IMR-90 (cell line): ENCODE data around the gene LRRC8B. TPM values are rescaled to one million over a fixed set of nuclear protein-coding genes. Genes with fewer than 3 reads are reported as not detected.

ENCODE experiments used
- ATAC-seq: fragments of 200-7000 bp; cut with Tn5 transposase; 2 replicates; pipeline ENCODE4 v1.9.1; 2020; ENCODE audit warnings: low read depth, mild to moderate bottlenecking, moderate library complexity
- BruUV-seq: library from RNA; stranded (reverse); fragments of 400-500 nt; replicated peaks from 2 replicates; lab custom pipeline; 2021; lab: Mats Ljungman, UMichigan
- CTCF ChIA-PET: fragments of 300-600 bp; formaldehyde crosslinking; extraction: SDS; loops from one replicate; lab custom pipeline; 2021; ENCODE audit warnings: antibody characterized with exemption; lab: Yijun Ruan, JAX
- POLR2A ChIA-PET: fragments of 300-600 bp; sonication (Branson Sonifier 250); formaldehyde crosslinking; loops from one replicate; lab custom pipeline; 2022; ENCODE audit warnings: antibody characterized with exemption; ENCODE audit not compliant: unreplicated experiment; lab: Charles Lee
- DNase-seq: peaks from one replicate; pipeline ENCODE4 v3.0.0; 2013
- H2AFZ ChIP-seq: replicated peaks from 2 replicates; pipeline ENCODE3; 2013; ENCODE audit warnings: low read length, mild to moderate bottlenecking; ENCODE audit not compliant: poor library complexity
- H2AK5ac ChIP-seq: 2 replicates; pipeline ENCODE4 v1.6.1; 2013; ENCODE audit warnings: low read depth, low read length, inconsistent platforms
- H2AK9ac ChIP-seq: replicated peaks from 2 replicates; pipeline ENCODE3; 2013; ENCODE audit warnings: mild to moderate bottlenecking, low read depth, low read length, moderate library complexity; ENCODE audit not compliant: poor library complexity
- H2BK120ac ChIP-seq: 2 replicates; pipeline ENCODE4 v1.6.1; 2013; ENCODE audit warnings: low read depth, low read length, inconsistent platforms
- H2BK15ac ChIP-seq: 3 replicates; pipeline ENCODE4 v1.6.1; 2013; ENCODE audit warnings: low read depth, low read length, inconsistent platforms
- H2BK20ac ChIP-seq: 2 replicates; pipeline ENCODE4 v1.6.1; 2013; ENCODE audit warnings: low read depth, mild to moderate bottlenecking, inconsistent platforms, low read length, moderate library complexity
- H2BK5ac ChIP-seq: 2 replicates; pipeline ENCODE4 v1.6.1; 2013; ENCODE audit warnings: mild to moderate bottlenecking, low read depth, low read length, inconsistent platforms; ENCODE audit not compliant: poor library complexity, severe bottlenecking
- H3K14ac ChIP-seq: replicated peaks from 2 replicates; pipeline ENCODE4 v1.6.1; 2013; ENCODE audit warnings: low read depth, low read length, inconsistent platforms
- H3K18ac ChIP-seq: 2 replicates; pipeline ENCODE4 v1.6.1; 2013; ENCODE audit warnings: low read depth, low read length, control low read depth
- H3K23ac ChIP-seq: 2 replicates; pipeline ENCODE4 v1.6.1; 2013; ENCODE audit warnings: low read depth, low read length, inconsistent platforms
- H3K27ac ChIP-seq: 2 replicates; pipeline ENCODE4 v1.5.1; 2013; ENCODE audit warnings: mild to moderate bottlenecking, control low read depth, low read length; ENCODE audit not compliant: insufficient read depth
- H3K27me3 ChIP-seq: 2 replicates; pipeline ENCODE4 v1.6.1; 2013; ENCODE audit warnings: low read length; ENCODE audit not compliant: control insufficient read depth, insufficient read depth
- H3K36me3 ChIP-seq: 2 replicates; pipeline ENCODE4 v1.6.1; 2013; ENCODE audit warnings: low read length, mixed read lengths; ENCODE audit not compliant: control insufficient read depth, insufficient read depth
- H3K4ac ChIP-seq: 2 replicates; pipeline ENCODE4 v1.6.1; 2013; ENCODE audit warnings: low read depth, low read length, inconsistent platforms
- H3K4me1 ChIP-seq: 2 replicates; pipeline ENCODE4 v1.6.1; 2013; ENCODE audit warnings: low read length, mixed read lengths; ENCODE audit not compliant: control insufficient read depth, insufficient read depth
- H3K4me2 ChIP-seq: 2 replicates; pipeline ENCODE4 v1.6.1; 2013; ENCODE audit warnings: low read depth, mild to moderate bottlenecking, control low read depth, low read length, moderate library complexity
- H3K4me3 ChIP-seq: 2 replicates; pipeline ENCODE4 v1.5.1; 2013; ENCODE audit warnings: low read depth, mild to moderate bottlenecking, control low read depth, low read length, moderate library complexity; ENCODE audit not compliant: insufficient read depth
- H3K56ac ChIP-seq: 2 replicates; pipeline ENCODE4 v1.6.1; 2013; ENCODE audit warnings: low read length, inconsistent platforms; ENCODE audit not compliant: insufficient read depth; ENCODE audit errors: extremely low read depth
- H3K79me1 ChIP-seq, 2 experiments: 2 replicates each; pipeline ENCODE4 v1.6.1; 2013; ENCODE audit warnings: low read length in 2 of 2, inconsistent platforms in 1 of 2, low read depth in 1 of 2
- H3K9ac ChIP-seq: 2 replicates; pipeline ENCODE4 v1.6.1; 2013; ENCODE audit warnings: low read depth, low read length, control low read depth
- H3K9me1 ChIP-seq: 2 replicates; pipeline ENCODE4 v1.6.1; 2013; ENCODE audit warnings: low read length, inconsistent platforms; ENCODE audit not compliant: insufficient read depth
- H3K9me3 ChIP-seq: 2 replicates; pipeline ENCODE4 v1.6.1; 2013; ENCODE audit warnings: low read length; ENCODE audit not compliant: control insufficient read depth, insufficient read depth
- H4K20me1 ChIP-seq: 2 replicates; pipeline ENCODE4 v1.6.1; 2013; ENCODE audit warnings: low read length, inconsistent platforms; ENCODE audit not compliant: insufficient read depth
- H4K5ac ChIP-seq: 2 replicates; pipeline ENCODE4 v1.6.1; 2013; ENCODE audit warnings: mild to moderate bottlenecking, low read depth, low read length, control low read depth
- H4K8ac ChIP-seq, 2 experiments: 2 replicates each; pipeline ENCODE4 v1.6.1; 2013; ENCODE audit warnings: low read depth in 2 of 2, low read length in 2 of 2, control low read depth in 1 of 2, inconsistent platforms in 1 of 2
- H4K91ac ChIP-seq: 2 replicates; pipeline ENCODE4 v1.6.1; 2013; ENCODE audit warnings: low read depth, low read length, inconsistent platforms; ENCODE audit not compliant: insufficient read depth
- BHLHE40 ChIP-seq: fragments of 150-350 bp; IDR thresholded peaks from 2 replicates; pipeline ENCODE4 v1.6.1; 2016; ENCODE audit warnings: mild to moderate bottlenecking, low read depth, low read length
- CEBPB ChIP-seq: IDR thresholded peaks from 2 replicates; pipeline ENCODE4 v1.6.1; 2012; ENCODE audit warnings: low read depth, low read length, improper control_type of control experiment
- CHD1 ChIP-seq: IDR thresholded peaks from 2 replicates; pipeline ENCODE4 v1.6.1; 2012; ENCODE audit warnings: low read depth, low read length, improper control_type of control experiment
- CTCF ChIP-seq: conservative IDR thresholded peaks from 2 replicates; pipeline ENCODE4 v1.5.1; 2012; ENCODE audit warnings: mild to moderate bottlenecking, low read depth, low read length, improper control_type of control experiment
- FOS ChIP-seq: fragments of 150-350 bp; IDR thresholded peaks from 2 replicates; pipeline ENCODE4 v1.6.1; 2016; ENCODE audit warnings: low read depth, low read length
- MAFK ChIP-seq: IDR thresholded peaks from 2 replicates; pipeline ENCODE4 v1.6.1; 2012; ENCODE audit warnings: low read depth, low read length, improper control_type of control experiment
- MAZ ChIP-seq: IDR thresholded peaks from 2 replicates; pipeline ENCODE4 v1.6.1; 2012; ENCODE audit warnings: low read depth, mild to moderate bottlenecking, low read length, improper control_type of control experiment, moderate library complexity, borderline replicate concordance
- MXI1 ChIP-seq: IDR thresholded peaks from 2 replicates; pipeline ENCODE4 v1.6.1; 2012; ENCODE audit warnings: low read depth, mild to moderate bottlenecking, low read length, moderate library complexity, borderline replicate concordance
- NFE2L2 ChIP-seq: fragments of 150-350 bp; IDR thresholded peaks from 2 replicates; pipeline ENCODE4 v1.6.1; 2016; ENCODE audit warnings: low read depth, mild to moderate bottlenecking, low read length
- POLR2A ChIP-seq: IDR thresholded peaks from 2 replicates; pipeline ENCODE4 v1.6.1; 2012; ENCODE audit warnings: mild to moderate bottlenecking, low read depth, low read length
- RAD21 ChIP-seq: IDR thresholded peaks from 2 replicates; pipeline ENCODE4 v1.6.1; 2012; ENCODE audit warnings: low read length, improper control_type of control experiment
- RCOR1 ChIP-seq: IDR thresholded peaks from 2 replicates; pipeline ENCODE4 v1.6.1; 2012; ENCODE audit warnings: mild to moderate bottlenecking, low read length, improper control_type of control experiment; ENCODE audit not compliant: insufficient replicate concordance
- RFX5 ChIP-seq: IDR thresholded peaks from 2 replicates; pipeline ENCODE4 v1.8.0; 2012; ENCODE audit warnings: low read depth, mild to moderate bottlenecking, low read length, moderate library complexity
- SMC3 ChIP-seq: fragments of 150-350 bp; IDR thresholded peaks from 2 replicates; pipeline ENCODE4 v1.6.1; 2016; ENCODE audit warnings: low read depth, mild to moderate bottlenecking, antibody characterized with exemption, low read length, moderate library complexity
- WGBS, 2 experiments: methylation state at CpG; one replicate each; pipeline versions ENCODE4 v1.1.5 to v1.1.7; 2013; ENCODE audit warnings: missing lambda C conversion rate in 2 of 2; ENCODE audit not compliant: insufficient read length in 1 of 2; ENCODE audit errors: extremely low coverage in 2 of 2; 5-methylcytosine and 5-hydroxymethylcytosine counted together
- dilution Hi-C: fragments of 300-500 bp; cut with HindIII; formaldehyde crosslinking; loops from one replicate; pipeline ENCODE4 v1.14.3; 2018; ENCODE audit warnings: low sequenced_read_pairs; ENCODE audit not compliant: unreplicated experiment
- in situ Hi-C: fragments of 300-500 bp; cut with MboI; formaldehyde crosslinking; loops from 3 replicates; pipeline ENCODE4 v1.14.3; 2019; ENCODE audit warnings: low sequenced_read_pairs, inconsistent platforms, mixed read lengths
- intact Hi-C: fragments of 100-400 bp; cut with micrococcal nuclease; formaldehyde crosslinking; loops from 2 replicates; pipeline ENCODE4 v1.10.0; 2022
- polyA plus RNA-seq, 3 experiments: library from polyadenylated mRNA; depleted of rRNA; stranded (reverse); fragments of >200 nt; gene quantifications; 2 replicates each; pipeline ENCODE4 v1.2.3, GENCODE V29; 2012; ENCODE audit warnings: low replicate concordance in 1 of 3
- total RNA-seq: library from RNA; depleted of rRNA; stranded (reverse); fragments of >200 nt; gene quantifications from 2 replicates; pipeline ENCODE4 v1.2.3, GENCODE V29; 2012
- TF ChIP-seq, protein P1 (sequence below): fragments of 150-350 bp; IDR thresholded peaks from 2 replicates; pipeline ENCODE4 v1.6.1; 2016; ENCODE audit warnings: low read depth, mild to moderate bottlenecking, low read length, moderate library complexity, borderline replicate concordance
- TF ChIP-seq, protein P2 (sequence below): fragments of 150-350 bp; IDR thresholded peaks from 2 replicates; pipeline ENCODE4 v1.6.1; 2017; ENCODE audit warnings: mild to moderate bottlenecking, antibody characterized with exemption, low read length, low read depth

Gene LRRC8B
- total and polyA plus RNA-seq, 2 of the 4 experiments (the other 2 are of a cell fraction): 0.74 to 1.8 TPM

DNA sequence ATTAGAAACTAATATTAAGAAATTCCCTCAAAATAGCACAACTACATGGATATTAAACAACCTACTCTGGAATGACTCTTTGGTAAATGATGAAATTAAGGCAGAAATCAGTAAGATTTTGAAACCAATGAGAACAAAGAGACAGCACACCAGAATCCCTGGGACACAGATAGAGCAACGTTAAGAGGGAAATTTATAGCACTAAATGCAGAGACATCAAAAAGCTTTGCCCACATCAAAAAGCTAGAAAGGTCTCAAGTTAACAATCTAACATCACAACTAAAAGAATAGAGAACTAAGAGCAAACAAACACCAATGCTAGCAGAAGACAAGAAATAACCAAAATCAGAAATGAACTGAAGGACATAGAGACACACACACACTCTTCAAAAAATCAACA lies 48.6 kb upstream of the LRRC8B start:
- Histone ChIP-seq H3K4ac (no peak overlapping the region), H3K56ac (no peak overlapping the region), H3K4me1 (no peaks in the 10 kb centered on the region), H3K4me3 (no peak overlapping the region), H4K20me1 (no peaks in the 10 kb centered on the region), H2BK20ac (no peak overlapping the region), H3K27ac (no peak overlapping the region), H4K91ac (no peak overlapping the region), H2AFZ (no peak overlapping the region), H2BK15ac (no peak overlapping the region), H3K36me3 (no peaks in the 10 kb centered on the region), H2AK9ac (no peak overlapping the region), H3K79me1 (no peaks in the 10 kb centered on the region), H2AK5ac (no peak overlapping the region), H3K4me2 (no peak overlapping the region), H3K9me3 (no peaks in the 10 kb centered on the region), H3K27me3 (no peaks in the 10 kb centered on the region), H2BK120ac (no peak overlapping the region), H3K23ac (no peak overlapping the region), H4K5ac (no peak overlapping the region), H2BK5ac (no peak overlapping the region), H3K9me1 (no peaks in the 10 kb centered on the region), H4K8ac (no peak overlapping the region), H3K14ac (no peak overlapping the region), H3K9ac (no peak overlapping the region), H3K18ac (no peak overlapping the region)
- intact Hi-C loops (no loop called here), dilution Hi-C loops (loop anchor here (25.0 kb wide), 1 partner anchor 111 kb away; no protein-coding TSS in a partner anchor), in situ Hi-C loops (loop anchor here (10.0 to 25.0 kb wide), 2 partner anchors 129 to 511 kb away; partner anchors contain the start of gene ZNF326)
- no peak for TF ChIP-seq CTCF
- TF ChIP-seq POLR2A: no peak
- no peak for TF ChIP-seq BHLHE40
- no peak for TF ChIP-seq CHD1
- no peak for TF ChIP-seq MXI1
- TF ChIP-seq, protein P1, sequence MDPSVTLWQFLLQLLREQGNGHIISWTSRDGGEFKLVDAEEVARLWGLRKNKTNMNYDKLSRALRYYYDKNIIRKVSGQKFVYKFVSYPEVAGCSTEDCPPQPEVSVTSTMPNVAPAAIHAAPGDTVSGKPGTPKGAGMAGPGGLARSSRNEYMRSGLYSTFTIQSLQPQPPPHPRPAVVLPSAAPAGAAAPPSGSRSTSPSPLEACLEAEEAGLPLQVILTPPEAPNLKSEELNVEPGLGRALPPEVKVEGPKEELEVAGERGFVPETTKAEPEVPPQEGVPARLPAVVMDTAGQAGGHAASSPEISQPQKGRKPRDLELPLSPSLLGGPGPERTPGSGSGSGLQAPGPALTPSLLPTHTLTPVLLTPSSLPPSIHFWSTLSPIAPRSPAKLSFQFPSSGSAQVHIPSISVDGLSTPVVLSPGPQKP: no peak
- no peak for TF ChIP-seq NFE2L2
- TF ChIP-seq SMC3: no peak
- TF ChIP-seq MAZ: no peak
- TF ChIP-seq RAD21: no peak
- TF ChIP-seq, protein P2, sequence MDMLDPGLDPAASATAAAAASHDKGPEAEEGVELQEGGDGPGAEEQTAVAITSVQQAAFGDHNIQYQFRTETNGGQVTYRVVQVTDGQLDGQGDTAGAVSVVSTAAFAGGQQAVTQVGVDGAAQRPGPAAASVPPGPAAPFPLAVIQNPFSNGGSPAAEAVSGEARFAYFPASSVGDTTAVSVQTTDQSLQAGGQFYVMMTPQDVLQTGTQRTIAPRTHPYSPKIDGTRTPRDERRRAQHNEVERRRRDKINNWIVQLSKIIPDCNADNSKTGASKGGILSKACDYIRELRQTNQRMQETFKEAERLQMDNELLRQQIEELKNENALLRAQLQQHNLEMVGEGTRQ: no peak
- no peak for TF ChIP-seq FOS
- no peak for TF ChIP-seq MAFK
- no peak for TF ChIP-seq RFX5
- TF ChIP-seq CEBPB: no peak
- TF ChIP-seq RCOR1: no peak
- no TSS peak for BruUV-seq
- no CpG with 5 or more reads among the region's 1 CpG for WGBS, 2 experiments
- DNase-seq (no peak), ATAC-seq (no peak)
- ChIA-PET CTCF (no interaction called here), POLR2A (no interaction called here)
